ENCODE measurements around the gene IFFO2. TPM values are rescaled to one million over a fixed set of nuclear protein-coding genes. Genes with fewer than 3 reads are reported as not detected.

IFFO2 gene
- total and polyA plus RNA-seq, 2 donors (not counting 1 experiment from before 2014, with no cell fraction given): 5.8 to 10.4 TPM

- Histone ChIP-seq H3K9me3 (ENCODE audit: control insufficient read depth, insufficient read depth, low read depth, low read length) (no peaks in the 10 kb centered on the region), H3K4me1 (ENCODE audit: control insufficient read depth, extremely low read depth, insufficient read depth, low read length) (no peaks in the 10 kb centered on the region), H3K4me3 (replicated peaks in 1 of 4; ENCODE audit: control extremely low read depth in 1 of 4, insufficient read depth in 1 of 4, low read depth in 3 of 4, low read length in 4 of 4) (no peak overlapping the region), H3K36me3 (ENCODE audit: control insufficient read depth, insufficient read depth, low read length) (no peaks in the 10 kb centered on the region), H3K79me2 (ENCODE audit: control insufficient read depth, insufficient read depth, low read length) (no peaks in the 10 kb centered on the region), H3K9ac (ENCODE audit: insufficient read depth, low read length) (no peak overlapping the region), H3K27me3 (ENCODE audit: control insufficient read depth, insufficient read depth, low read length) (no peaks in the 10 kb centered on the region), H3K4me2 (ENCODE audit: extremely low read depth, insufficient read depth, low read length) (no peak overlapping the region), H4K20me1 (ENCODE audit: control insufficient read depth, extremely low read depth, insufficient read depth, low read length) (no peaks in the 10 kb centered on the region), H3K27ac (ENCODE audit: insufficient read depth, low read length) (no peak overlapping the region), H2AFZ (ENCODE audit: low read length) (no peak overlapping the region)
- TF ChIP-seq CTCF (conservative IDR thresholded peaks at IDR 0.05 in 1 of 2, IDR thresholded peaks at IDR 0.05 in 1 of 2; ENCODE audit: low read depth in 1 of 2, low read length in 2 of 2) (no peak), EZH2 (IDR thresholded peaks at IDR 0.05; ENCODE audit: low read length, missing control alignments) (no peak)
- peak in 1 of 2 donors; percentile 62 for DNase-seq (ENCODE audit: low read depth in 2 of 2)
Observed at GRCh38 chr1:18890706-18891425, 65.6 kb downstream of the IFFO2 start.

- Histone ChIP-seq H3K4me1 (ENCODE audit: control insufficient read depth, extremely low read depth, insufficient read depth, low read length) (no peaks in the 10 kb centered on the region), H2AFZ (ENCODE audit: low read length) (no peak overlapping the region), H3K9me3 (ENCODE audit: control insufficient read depth, insufficient read depth, low read depth, low read length) (no peaks in the 10 kb centered on the region), H3K36me3 (ENCODE audit: control insufficient read depth, insufficient read depth, low read length) (no peaks in the 10 kb centered on the region), H3K4me2 (ENCODE audit: extremely low read depth, insufficient read depth, low read length) (no peak overlapping the region), H3K4me3 (replicated peaks in 1 of 4; ENCODE audit: control extremely low read depth in 1 of 4, insufficient read depth in 1 of 4, low read depth in 3 of 4, low read length in 4 of 4) (no peak overlapping the region), H3K9ac (ENCODE audit: insufficient read depth, low read length) (no peak overlapping the region), H3K79me2 (ENCODE audit: control insufficient read depth, insufficient read depth, low read length) (no peaks in the 10 kb centered on the region), H3K27me3 (ENCODE audit: control insufficient read depth, insufficient read depth, low read length) (no peaks in the 10 kb centered on the region), H4K20me1 (ENCODE audit: control insufficient read depth, extremely low read depth, insufficient read depth, low read length) (peaks cover 2% of the 10 kb centered on the region), H3K27ac (ENCODE audit: insufficient read depth, low read length) (no peak overlapping the region)
- TF ChIP-seq EZH2 (IDR thresholded peaks at IDR 0.05; ENCODE audit: low read length, missing control alignments) (no peak), CTCF (conservative IDR thresholded peaks at IDR 0.05 in 1 of 2, IDR thresholded peaks at IDR 0.05 in 1 of 2; ENCODE audit: low read depth in 1 of 2, low read length in 2 of 2) (no peak)
- peak in 1 of 2 donors; percentile 84 for DNase-seq (ENCODE audit: low read depth in 2 of 2)
Observed at GRCh38 chr1:18886003-18886335, 70.5 kb downstream of the IFFO2 start.

GRCh38 chr1:18885311-18886002 lies 71.0 kb downstream of the IFFO2 start:
- Histone ChIP-seq H3K4me3 (replicated peaks in 1 of 4; ENCODE audit: control extremely low read depth in 1 of 4, insufficient read depth in 1 of 4, low read depth in 3 of 4, low read length in 4 of 4) (no peak overlapping the region), H3K4me2 (ENCODE audit: extremely low read depth, insufficient read depth, low read length) (no peak overlapping the region), H3K79me2 (ENCODE audit: control insufficient read depth, insufficient read depth, low read length) (no peaks in the 10 kb centered on the region), H3K27me3 (ENCODE audit: control insufficient read depth, insufficient read depth, low read length) (no peaks in the 10 kb centered on the region), H3K4me1 (ENCODE audit: control insufficient read depth, extremely low read depth, insufficient read depth, low read length) (no peaks in the 10 kb centered on the region), H2AFZ (ENCODE audit: low read length) (no peak overlapping the region), H4K20me1 (ENCODE audit: control insufficient read depth, extremely low read depth, insufficient read depth, low read length) (peaks cover 2% of the 10 kb centered on the region), H3K9ac (ENCODE audit: insufficient read depth, low read length) (no peak overlapping the region), H3K9me3 (ENCODE audit: control insufficient read depth, insufficient read depth, low read depth, low read length) (no peaks in the 10 kb centered on the region), H3K27ac (ENCODE audit: insufficient read depth, low read length) (no peak overlapping the region), H3K36me3 (ENCODE audit: control insufficient read depth, insufficient read depth, low read length) (no peaks in the 10 kb centered on the region)
- TF ChIP-seq EZH2 (IDR thresholded peaks at IDR 0.05; ENCODE audit: low read length, missing control alignments) (no peak), CTCF (conservative IDR thresholded peaks at IDR 0.05 in 1 of 2, IDR thresholded peaks at IDR 0.05 in 1 of 2; ENCODE audit: low read depth in 1 of 2, low read length in 2 of 2) (no peak)
- no peak for DNase-seq (ENCODE audit: low read depth in 2 of 2)
